Measurements from ENCODE around the gene SCUBE2.

Gene SCUBE2

GRCh38 chr11:9008011-9008550, 83.3 kb downstream of the SCUBE2 start:
- H3K9ac ChIP-seq (ENCODE audit: low read length), result no peak overlapping the region
- no peaks in the 10 kb centered on the region for H3K9me3 ChIP-seq (ENCODE audit: control insufficient read depth, low read length)
- H3K36me3 ChIP-seq (ENCODE audit: control insufficient read depth, insufficient read depth, low read length), result no peaks in the 10 kb centered on the region
- no peak overlapping the region for H3K4me3 ChIP-seq (ENCODE audit: low read length)
- peaks cover 8% of the 10 kb centered on the region for H3K4me1 ChIP-seq (ENCODE audit: control insufficient read depth, insufficient read depth, low read length)
- H3K27me3 ChIP-seq (ENCODE audit: control insufficient read depth, insufficient read depth, low read length), result peaks cover 36% of the 10 kb centered on the region

DNA sequence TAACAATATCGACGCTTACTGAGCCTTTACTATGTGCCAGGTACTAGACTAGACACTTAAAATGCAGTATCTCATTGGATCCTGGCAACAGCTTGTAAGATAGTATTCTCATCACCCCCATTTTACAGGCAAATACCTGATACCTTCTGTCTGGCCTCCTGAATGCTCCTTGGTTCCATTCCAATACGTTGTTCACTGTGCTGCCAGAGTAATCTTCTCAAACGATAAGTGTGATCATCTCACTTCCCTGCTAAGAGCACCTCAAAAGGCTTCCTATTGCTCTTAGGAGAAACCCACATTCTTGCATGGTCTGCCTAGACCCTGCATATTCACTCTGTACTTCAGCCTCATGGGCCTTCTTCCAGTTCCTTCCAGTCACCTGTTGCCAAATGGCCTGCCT, 86.3 kb downstream of the SCUBE2 start:
- Histone ChIP-seq H3K9me3 (ENCODE audit: control insufficient read depth, low read length) (no peaks in the 10 kb centered on the region), H3K4me3 (ENCODE audit: low read length) (no peak overlapping the region), H3K9ac (ENCODE audit: low read length) (no peak overlapping the region), H3K36me3 (ENCODE audit: control insufficient read depth, insufficient read depth, low read length) (no peaks in the 10 kb centered on the region), H3K4me1 (ENCODE audit: control insufficient read depth, insufficient read depth, low read length) (peaks cover 13% of the 10 kb centered on the region), H3K27me3 (ENCODE audit: control insufficient read depth, insufficient read depth, low read length) (peaks cover 62% of the 10 kb centered on the region)

DNA sequence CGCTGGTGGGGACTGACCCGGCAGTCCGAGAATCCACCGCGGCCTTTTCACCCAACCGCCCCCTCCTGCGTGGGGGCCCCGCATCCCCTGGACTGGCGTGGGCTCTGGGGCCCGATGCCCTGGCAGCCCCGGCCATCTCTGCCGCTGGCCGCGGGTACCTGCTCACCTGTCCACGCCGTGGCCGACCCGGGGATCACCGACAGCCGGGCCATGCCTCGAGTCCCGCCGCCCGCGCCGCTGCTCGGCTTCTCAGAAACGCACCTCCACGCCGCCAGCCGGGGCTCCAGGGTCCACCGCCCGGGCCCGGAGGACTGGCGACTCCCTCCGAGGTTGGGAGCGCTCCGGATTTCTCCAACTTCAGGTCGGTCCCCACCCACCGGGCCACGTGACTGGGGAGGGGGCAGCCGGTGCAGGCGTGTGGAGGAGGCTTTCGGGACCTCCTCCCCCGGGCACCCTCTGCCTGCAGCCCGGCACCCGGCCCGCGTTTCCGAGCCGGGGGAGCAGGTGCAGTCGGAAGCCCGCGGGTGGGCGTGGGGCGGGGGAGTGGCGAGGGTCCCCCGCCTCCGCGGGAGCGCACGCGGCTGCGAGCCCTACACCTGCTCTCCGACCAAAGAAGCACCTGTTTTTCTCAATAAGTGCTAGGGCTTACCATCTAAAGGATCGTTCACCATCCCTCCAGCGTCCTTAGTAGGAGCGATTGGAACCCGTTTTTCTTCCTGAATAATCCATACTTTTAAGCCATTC, 87.0 kb downstream of the SCUBE2 start:
- Histone ChIP-seq H3K9me3 (ENCODE audit: control insufficient read depth, low read length) (no peaks in the 10 kb centered on the region), H3K4me1 (ENCODE audit: control insufficient read depth, insufficient read depth, low read length) (peaks cover 13% of the 10 kb centered on the region), H3K4me3 (ENCODE audit: low read length) (no peak overlapping the region), H3K9ac (ENCODE audit: low read length) (no peak overlapping the region), H3K36me3 (ENCODE audit: control insufficient read depth, insufficient read depth, low read length) (no peaks in the 10 kb centered on the region), H3K27me3 (ENCODE audit: control insufficient read depth, insufficient read depth, low read length) (peaks cover 66% of the 10 kb centered on the region)

DNA sequence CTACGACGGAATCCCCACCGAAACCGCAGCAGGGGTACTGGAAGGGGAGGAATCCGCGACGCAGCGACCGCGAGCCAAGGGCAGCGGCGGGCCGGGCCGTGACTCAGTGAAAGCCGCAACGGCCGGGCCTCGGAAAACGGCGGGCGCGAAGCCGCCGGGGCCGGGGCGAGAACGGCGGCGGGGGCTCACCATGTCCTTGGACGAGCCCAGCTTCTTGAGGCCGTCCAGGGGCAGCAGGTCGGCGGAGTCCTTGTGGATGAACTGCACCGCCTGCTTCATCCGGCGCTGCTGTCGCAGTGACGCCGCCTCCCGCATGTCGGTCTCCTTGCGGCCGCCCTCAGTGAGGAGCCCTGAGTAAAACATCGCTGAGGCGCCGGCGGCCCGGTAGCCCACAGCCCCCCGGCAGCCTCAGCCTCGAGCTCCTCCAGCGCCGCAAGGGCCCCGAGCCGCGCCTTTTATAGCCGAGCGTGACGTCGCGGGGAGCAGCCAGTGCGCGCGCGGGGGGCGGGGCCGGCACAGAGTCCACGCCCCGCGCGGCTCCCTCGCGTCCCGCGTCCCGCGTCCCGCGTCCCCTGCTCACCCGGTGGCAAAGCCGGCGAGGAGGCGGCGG, 87.7 kb downstream of the SCUBE2 start, which contains the start of gene NRIP3:
TSS of gene NRIP3 (minus strand) at position 429 of the 610 bp plus-strand sequence. CDS start at position 363, 66 bp downstream.
- peak within 1 kb of the TSS; percentile 14 for H3K4me3 ChIP-seq (ENCODE audit: low read length)
- peaks cover 68% of the 10 kb centered on the region for H3K27me3 ChIP-seq (ENCODE audit: control insufficient read depth, insufficient read depth, low read length)
- H3K9ac ChIP-seq (ENCODE audit: low read length), result no peak within 1 kb of the TSS
- peaks cover 13% of the 10 kb centered on the region for H3K4me1 ChIP-seq (ENCODE audit: control insufficient read depth, insufficient read depth, low read length)
- H3K9me3 ChIP-seq (ENCODE audit: control insufficient read depth, low read length), result no peaks in the 10 kb centered on the region
- H3K36me3 ChIP-seq (ENCODE audit: control insufficient read depth, insufficient read depth, low read length), result no peaks in the 10 kb centered on the region

GRCh38 chr11:9002920-9003572, 88.4 kb downstream of the SCUBE2 start:
- Histone ChIP-seq H3K9me3 (ENCODE audit: control insufficient read depth, low read length) (no peaks in the 10 kb centered on the region), H3K9ac (ENCODE audit: low read length) (no peak overlapping the region), H3K36me3 (ENCODE audit: control insufficient read depth, insufficient read depth, low read length) (no peaks in the 10 kb centered on the region), H3K4me3 (ENCODE audit: low read length) (peak overlapping the region; percentile 14), H3K4me1 (ENCODE audit: control insufficient read depth, insufficient read depth, low read length) (peaks cover 13% of the 10 kb centered on the region), H3K27me3 (ENCODE audit: control insufficient read depth, insufficient read depth, low read length) (peaks cover 68% of the 10 kb centered on the region)

DNA sequence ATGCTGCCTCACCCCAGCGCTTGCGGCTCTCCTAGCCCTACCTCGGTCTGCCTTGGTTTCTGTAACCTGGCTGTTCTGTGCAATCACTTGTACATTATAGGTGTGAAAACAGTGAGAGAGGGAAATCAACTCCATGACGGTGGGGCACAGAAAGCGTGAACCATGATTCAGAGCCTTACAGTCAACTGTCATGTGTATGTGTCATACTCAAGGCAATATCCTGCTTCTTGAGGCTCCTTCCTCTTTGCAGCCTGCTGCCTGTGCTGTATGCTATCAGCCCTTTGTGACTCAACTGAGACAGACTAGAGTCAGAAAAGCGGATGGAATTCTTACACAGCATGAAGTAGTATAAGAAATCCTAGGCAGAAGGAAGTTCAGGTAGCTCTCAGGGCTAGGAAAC, 89.7 kb downstream of the SCUBE2 start:
- H3K27me3 ChIP-seq (ENCODE audit: control insufficient read depth, insufficient read depth, low read length), result peaks cover 68% of the 10 kb centered on the region
- H3K9ac ChIP-seq (ENCODE audit: low read length), result no peak overlapping the region
- H3K4me3 ChIP-seq (ENCODE audit: low read length), result no peak overlapping the region
- no peaks in the 10 kb centered on the region for H3K36me3 ChIP-seq (ENCODE audit: control insufficient read depth, insufficient read depth, low read length)
- H3K9me3 ChIP-seq (ENCODE audit: control insufficient read depth, low read length), result no peaks in the 10 kb centered on the region
- peaks cover 13% of the 10 kb centered on the region for H3K4me1 ChIP-seq (ENCODE audit: control insufficient read depth, insufficient read depth, low read length)

DNA sequence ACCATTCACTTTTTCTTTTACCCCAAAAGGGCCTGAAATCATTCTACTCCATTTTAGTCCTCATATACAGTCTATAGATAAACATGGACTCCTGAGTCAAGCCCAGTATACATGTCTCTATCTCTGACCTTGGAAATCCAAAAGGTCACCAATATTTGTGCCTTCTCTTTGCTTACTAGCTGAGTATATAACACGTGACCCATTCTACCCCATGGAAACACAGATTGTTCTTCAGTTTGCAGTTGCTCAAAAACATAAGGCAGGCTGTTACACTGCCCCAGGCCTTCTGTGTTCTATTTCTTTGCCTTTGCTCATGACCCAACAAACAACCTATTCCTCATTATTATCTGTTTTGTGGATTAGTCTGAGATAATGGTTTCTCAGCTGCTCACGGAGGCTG, 93.4 kb downstream of the SCUBE2 start:
- H3K9me3 ChIP-seq (ENCODE audit: control insufficient read depth, low read length), result no peaks in the 10 kb centered on the region
- no peaks in the 10 kb centered on the region for H3K36me3 ChIP-seq (ENCODE audit: control insufficient read depth, insufficient read depth, low read length)
- H3K4me1 ChIP-seq (ENCODE audit: control insufficient read depth, insufficient read depth, low read length), result peaks cover 4% of the 10 kb centered on the region
- no peak overlapping the region for H3K4me3 ChIP-seq (ENCODE audit: low read length)
- no peak overlapping the region for H3K9ac ChIP-seq (ENCODE audit: low read length)
- H3K27me3 ChIP-seq (ENCODE audit: control insufficient read depth, insufficient read depth, low read length), result peaks cover 32% of the 10 kb centered on the region

DNA sequence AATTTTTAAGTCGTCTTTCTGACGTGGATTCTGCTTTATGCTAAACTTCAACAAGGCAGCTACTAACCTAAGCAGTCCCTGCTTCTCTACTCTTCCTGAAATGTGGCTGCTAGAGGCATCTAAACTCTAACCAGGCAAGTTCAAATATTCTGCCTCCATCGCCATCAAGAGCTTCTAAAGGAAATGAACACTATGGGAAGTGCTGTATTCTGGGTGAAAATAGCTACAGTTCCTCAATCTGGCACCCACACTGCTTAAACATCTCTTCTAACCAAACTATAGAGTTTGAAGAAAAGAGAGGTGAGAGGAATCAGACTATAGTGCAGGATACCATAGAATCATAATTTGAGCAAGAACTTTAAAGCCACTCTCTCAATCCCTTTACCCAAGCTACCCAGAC, 93.9 kb downstream of the SCUBE2 start:
- H3K27me3 ChIP-seq (ENCODE audit: control insufficient read depth, insufficient read depth, low read length), result peaks cover 27% of the 10 kb centered on the region
- H3K9me3 ChIP-seq (ENCODE audit: control insufficient read depth, low read length), result no peaks in the 10 kb centered on the region
- H3K36me3 ChIP-seq (ENCODE audit: control insufficient read depth, insufficient read depth, low read length), result no peaks in the 10 kb centered on the region
- H3K4me1 ChIP-seq (ENCODE audit: control insufficient read depth, insufficient read depth, low read length), result no peaks in the 10 kb centered on the region
- H3K4me3 ChIP-seq (ENCODE audit: low read length), result no peak overlapping the region
- no peak overlapping the region for H3K9ac ChIP-seq (ENCODE audit: low read length)

DNA sequence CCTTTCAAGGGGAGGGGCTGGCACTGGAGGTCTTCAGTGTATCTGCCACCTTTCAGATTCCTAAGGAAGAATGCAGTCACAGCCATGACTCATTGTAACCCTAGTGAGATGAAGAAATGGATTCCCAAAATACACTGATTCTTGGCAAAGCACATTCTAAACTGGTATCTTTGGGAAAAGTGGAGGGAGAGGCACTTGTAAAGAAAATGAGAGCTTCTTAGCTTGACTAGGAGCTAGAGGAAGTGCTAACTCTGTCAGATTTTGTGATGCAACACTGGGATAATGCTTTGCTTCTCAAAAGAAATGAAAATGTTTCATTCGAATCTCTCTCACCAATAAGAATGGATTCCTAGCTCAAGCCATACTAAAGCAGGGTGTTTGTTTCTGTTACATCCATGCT, 101.9 kb downstream of the SCUBE2 start:
- Histone ChIP-seq H3K36me3 (ENCODE audit: control insufficient read depth, insufficient read depth, low read length) (no peaks in the 10 kb centered on the region), H3K4me1 (ENCODE audit: control insufficient read depth, insufficient read depth, low read length) (no peaks in the 10 kb centered on the region), H3K4me3 (ENCODE audit: low read length) (no peak overlapping the region), H3K9me3 (ENCODE audit: control insufficient read depth, low read length) (no peaks in the 10 kb centered on the region), H3K27me3 (ENCODE audit: control insufficient read depth, insufficient read depth, low read length) (no peaks in the 10 kb centered on the region), H3K9ac (ENCODE audit: low read length) (no peak overlapping the region)

GRCh38 chr11:8988329-8989234, 102.8 kb downstream of the SCUBE2 start:
- no peak overlapping the region for H3K9ac ChIP-seq (ENCODE audit: low read length)
- no peaks in the 10 kb centered on the region for H3K9me3 ChIP-seq (ENCODE audit: control insufficient read depth, low read length)
- H3K4me3 ChIP-seq (ENCODE audit: low read length), result no peak overlapping the region
- H3K27me3 ChIP-seq (ENCODE audit: control insufficient read depth, insufficient read depth, low read length), result no peaks in the 10 kb centered on the region
- H3K36me3 ChIP-seq (ENCODE audit: control insufficient read depth, insufficient read depth, low read length), result no peaks in the 10 kb centered on the region
- no peaks in the 10 kb centered on the region for H3K4me1 ChIP-seq (ENCODE audit: control insufficient read depth, insufficient read depth, low read length)

DNA sequence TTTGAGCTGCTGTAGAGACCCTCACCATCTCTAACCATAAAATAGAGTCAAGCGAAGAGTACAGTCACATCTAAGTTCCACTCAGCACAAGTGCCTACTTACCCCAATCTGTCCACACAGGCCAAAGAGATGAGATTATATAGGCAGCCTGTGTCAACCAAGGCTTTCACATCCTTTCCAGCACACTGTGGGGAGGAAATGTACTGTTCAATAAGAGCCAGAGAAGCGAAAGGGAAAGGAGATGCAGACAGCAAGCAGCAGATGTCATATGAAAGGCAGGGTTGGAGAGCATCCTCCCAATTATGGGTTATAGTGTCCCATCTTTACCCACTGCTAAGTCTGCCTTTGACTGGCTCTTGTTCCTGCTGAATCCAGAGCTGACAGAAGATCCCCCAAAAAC, 104.0 kb downstream of the SCUBE2 start:
- Histone ChIP-seq H3K36me3 (ENCODE audit: control insufficient read depth, insufficient read depth, low read length) (no peaks in the 10 kb centered on the region), H3K4me1 (ENCODE audit: control insufficient read depth, insufficient read depth, low read length) (no peaks in the 10 kb centered on the region), H3K9ac (ENCODE audit: low read length) (no peak overlapping the region), H3K27me3 (ENCODE audit: control insufficient read depth, insufficient read depth, low read length) (no peaks in the 10 kb centered on the region), H3K4me3 (ENCODE audit: low read length) (no peak overlapping the region), H3K9me3 (ENCODE audit: control insufficient read depth, low read length) (no peaks in the 10 kb centered on the region)

Measured in mucosa of stomach (tissue), 1 donor.